ENCODE data around the gene USP40.

The USP40 gene

GRCh38 chr2:233553366-233553765 lies 13.2 kb downstream of the USP40 start:
- no peak for DNase-seq (ENCODE audit: low read depth)

GRCh38 chr2:233551491-233551890 lies 15.1 kb downstream of the USP40 start:
- no peak for DNase-seq (ENCODE audit: low read depth)

GRCh38 chr2:233546774-233547173 lies 19.8 kb downstream of the USP40 start:
- no peak for DNase-seq (ENCODE audit: low read depth)

GRCh38 chr2:233546101-233546500 lies 20.5 kb downstream of the USP40 start:
- no peak for DNase-seq (ENCODE audit: low read depth)

- DNase-seq (ENCODE audit: low read depth) = no peak
Observed at GRCh38 chr2:233544200-233544610, 22.4 kb downstream of the USP40 start.

GRCh38 chr2:233542507-233542906 lies 24.1 kb downstream of the USP40 start:
- DNase-seq (ENCODE audit: low read depth) = no peak

- DNase-seq (ENCODE audit: low read depth) = no peak
Observed at GRCh38 chr2:233538741-233539140, 27.8 kb downstream of the USP40 start.

- DNase-seq (ENCODE audit: low read depth) = no peak
Observed at GRCh38 chr2:233535271-233535670, 31.3 kb downstream of the USP40 start.

- DNase-seq (ENCODE audit: low read depth) = no peak
Observed at GRCh38 chr2:233532971-233533370, 33.6 kb downstream of the USP40 start.

- DNase-seq (ENCODE audit: low read depth) = no peak
Observed at GRCh38 chr2:233531955-233532354, 34.6 kb downstream of the USP40 start.

GRCh38 chr2:233530381-233530780 lies 36.2 kb downstream of the USP40 start:
- DNase-seq (ENCODE audit: low read depth) = no peak

- DNase-seq (ENCODE audit: low read depth) = no peak
Observed at GRCh38 chr2:233528182-233528581, 38.4 kb downstream of the USP40 start.

GRCh38 chr2:233525791-233526190 lies 40.8 kb downstream of the USP40 start:
- no peak for DNase-seq (ENCODE audit: low read depth)

GRCh38 chr2:233519787-233520611 lies 46.6 kb downstream of the USP40 start:
- DNase-seq (ENCODE audit: low read depth) = no peak

- DNase-seq (ENCODE audit: low read depth) = no peak
Observed at GRCh38 chr2:233513953-233514655, 52.5 kb downstream of the USP40 start.

- no peak for DNase-seq (ENCODE audit: low read depth)
Observed at GRCh38 chr2:233503947-233504637, 62.5 kb downstream of the USP40 start.

GRCh38 chr2:233503481-233503880 lies 63.1 kb downstream of the USP40 start:
- DNase-seq (ENCODE audit: low read depth) = no peak

GRCh38 chr2:233501198-233502076 lies 65.1 kb downstream of the USP40 start:
- DNase-seq (ENCODE audit: low read depth) = no peak

- no peak for DNase-seq (ENCODE audit: low read depth)
Observed at GRCh38 chr2:233499928-233500327, 66.7 kb downstream of the USP40 start.

- no peak for DNase-seq (ENCODE audit: low read depth)
Observed at GRCh38 chr2:233498126-233498525, 68.5 kb downstream of the USP40 start.

- DNase-seq (ENCODE audit: low read depth) = no peak
Observed at GRCh38 chr2:233497692-233498091, 68.9 kb downstream of the USP40 start.
